Fibroblast of the conjunctiva (primary cell): Measurements from ENCODE around the gene ZNF653.
A peak's percentile ranks its signal among the peaks of the same experiment; 100 is the strongest.

Source experiments
- DNase-seq: peaks from one replicate; pipeline ENCODE4 v3.0.0-alpha.2; 2010; ENCODE audit warnings: low read depth

The ZNF653 gene, protein sequence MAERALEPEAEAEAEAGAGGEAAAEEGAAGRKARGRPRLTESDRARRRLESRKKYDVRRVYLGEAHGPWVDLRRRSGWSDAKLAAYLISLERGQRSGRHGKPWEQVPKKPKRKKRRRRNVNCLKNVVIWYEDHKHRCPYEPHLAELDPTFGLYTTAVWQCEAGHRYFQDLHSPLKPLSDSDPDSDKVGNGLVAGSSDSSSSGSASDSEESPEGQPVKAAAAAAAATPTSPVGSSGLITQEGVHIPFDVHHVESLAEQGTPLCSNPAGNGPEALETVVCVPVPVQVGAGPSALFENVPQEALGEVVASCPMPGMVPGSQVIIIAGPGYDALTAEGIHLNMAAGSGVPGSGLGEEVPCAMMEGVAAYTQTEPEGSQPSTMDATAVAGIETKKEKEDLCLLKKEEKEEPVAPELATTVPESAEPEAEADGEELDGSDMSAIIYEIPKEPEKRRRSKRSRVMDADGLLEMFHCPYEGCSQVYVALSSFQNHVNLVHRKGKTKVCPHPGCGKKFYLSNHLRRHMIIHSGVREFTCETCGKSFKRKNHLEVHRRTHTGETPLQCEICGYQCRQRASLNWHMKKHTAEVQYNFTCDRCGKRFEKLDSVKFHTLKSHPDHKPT

GRCh38 chr19:11505504-11506100 lies at the start of gene ZNF653:
TSS of gene ZNF653 (minus strand) at chr19:11505839. CDS start at chr19:11505786, 53 bp downstream.
- DNase-seq: peak; percentile 88

DNA sequence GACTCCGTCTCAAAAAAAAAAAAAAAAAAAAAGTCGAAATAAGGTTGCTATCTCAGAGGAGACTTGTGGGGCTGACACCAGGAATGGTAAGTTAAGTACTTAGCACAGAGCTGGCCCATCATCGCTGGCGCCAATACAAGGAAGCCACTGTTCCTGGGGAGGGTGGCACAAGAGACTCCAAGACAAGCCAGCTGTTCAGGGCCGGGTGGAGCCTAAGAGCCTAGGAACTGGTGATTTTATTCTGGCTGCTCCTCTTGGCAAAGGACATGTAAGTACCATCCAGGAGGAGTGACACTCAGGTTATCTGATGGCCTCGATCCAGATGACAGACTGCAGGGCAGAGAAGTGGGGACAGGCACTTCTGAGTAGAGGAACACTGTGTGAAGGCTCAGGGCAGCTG lies 49.6 kb upstream of the ZNF653 start:
- DNase-seq: no peak

- no peak for DNase-seq
These were observed 48.5 kb upstream of the ZNF653 start for GRCh38 chr19:11554160-11554559.

GRCh38 chr19:11552666-11553372 lies 47.2 kb upstream of the ZNF653 start:
- no peak for DNase-seq

GRCh38 chr19:11551603-11552235 lies 46.1 kb upstream of the ZNF653 start:
- no peak for DNase-seq

GRCh38 chr19:11550265-11550664 lies 44.6 kb upstream of the ZNF653 start:
- no peak for DNase-seq

- DNase-seq: no peak
These were observed 43.8 kb upstream of the ZNF653 start for GRCh38 chr19:11549386-11549953.

GRCh38 chr19:11547929-11548700 lies 42.5 kb upstream of the ZNF653 start:
- no peak for DNase-seq

DNA sequence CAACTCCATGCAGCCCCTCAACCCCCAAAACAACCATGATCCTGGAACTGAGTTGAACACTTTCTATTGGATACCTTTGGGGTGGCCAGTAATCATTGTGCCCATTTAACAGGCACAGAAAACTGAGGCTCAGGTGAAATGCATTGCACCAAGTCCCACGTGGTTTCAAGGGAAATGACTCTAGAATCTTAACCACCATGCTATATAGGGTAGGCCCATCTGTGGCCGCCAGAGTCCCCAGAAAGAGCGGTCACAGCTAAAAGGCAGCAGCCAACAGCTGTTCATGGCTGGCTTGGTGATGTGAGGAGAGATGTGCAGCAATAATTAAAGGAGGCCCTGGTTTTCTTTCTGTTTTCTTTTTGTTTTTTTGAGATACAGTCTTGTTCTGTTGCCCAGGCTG lies 35.6 kb upstream of the ZNF653 start:
- no peak for DNase-seq

DNA sequence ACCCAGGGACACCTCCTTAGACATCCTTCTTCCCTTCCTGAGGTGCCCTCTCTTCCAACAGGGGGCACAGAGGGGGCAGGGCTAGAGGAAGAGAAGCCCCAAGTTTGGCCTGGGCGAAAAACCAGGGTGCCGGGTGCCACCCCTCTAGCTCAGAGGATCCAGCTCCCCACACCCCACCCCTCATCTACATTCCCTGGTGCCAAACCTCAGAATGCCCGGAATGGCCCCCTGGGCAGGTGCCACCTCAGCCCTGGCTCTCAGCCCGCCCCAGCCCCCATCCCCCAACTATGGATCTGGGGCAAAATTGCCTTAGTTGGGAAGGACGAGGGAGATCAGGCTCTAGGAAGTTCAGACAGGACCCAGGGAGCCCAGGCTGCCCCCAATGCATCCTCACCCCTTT lies 35.0 kb upstream of the ZNF653 start:
- DNase-seq: no peak

DNA sequence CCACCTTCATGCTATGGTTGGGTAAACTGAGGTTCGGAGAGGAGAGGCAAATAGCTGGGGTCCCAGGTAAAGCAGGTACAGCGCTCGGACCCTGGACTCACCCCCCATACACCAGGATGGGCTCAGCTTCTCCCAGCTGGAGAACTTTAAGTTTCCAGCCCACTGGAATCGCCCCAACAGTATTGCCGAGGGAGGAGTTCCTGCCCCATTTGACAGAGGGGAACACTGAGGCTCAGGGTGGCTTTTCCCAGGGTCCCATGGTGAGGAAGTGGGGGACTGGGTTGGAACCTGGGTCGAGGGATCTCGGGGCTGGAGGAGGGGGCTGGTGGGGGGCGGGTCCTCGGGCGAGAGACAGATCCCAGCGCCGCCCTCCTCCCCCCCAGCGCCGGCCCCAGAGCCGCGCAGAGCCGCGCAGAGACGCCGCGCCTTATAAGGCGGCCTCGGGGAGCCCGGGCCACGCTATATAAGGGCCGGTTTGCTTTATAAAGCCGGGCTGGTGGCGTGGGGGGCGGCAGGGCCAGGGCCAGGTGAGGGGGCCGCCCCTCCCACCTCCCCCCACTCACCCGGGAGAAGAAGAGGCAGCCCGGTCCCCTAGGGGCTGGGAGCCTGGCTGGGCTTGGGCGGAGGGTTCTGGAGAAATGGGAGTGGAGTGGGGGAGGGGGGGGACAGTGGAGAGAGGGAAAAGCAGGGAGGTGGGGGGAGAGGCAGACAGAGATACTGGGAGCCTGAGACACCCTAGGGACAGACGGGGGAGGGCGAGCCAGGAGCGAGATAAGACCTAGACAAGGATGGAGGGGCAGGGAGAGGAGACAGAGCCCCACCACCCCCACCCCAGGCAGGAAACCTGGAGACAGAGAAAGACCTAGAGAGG lies 34.1 kb upstream of the ZNF653 start:
- no peak for DNase-seq

DNA sequence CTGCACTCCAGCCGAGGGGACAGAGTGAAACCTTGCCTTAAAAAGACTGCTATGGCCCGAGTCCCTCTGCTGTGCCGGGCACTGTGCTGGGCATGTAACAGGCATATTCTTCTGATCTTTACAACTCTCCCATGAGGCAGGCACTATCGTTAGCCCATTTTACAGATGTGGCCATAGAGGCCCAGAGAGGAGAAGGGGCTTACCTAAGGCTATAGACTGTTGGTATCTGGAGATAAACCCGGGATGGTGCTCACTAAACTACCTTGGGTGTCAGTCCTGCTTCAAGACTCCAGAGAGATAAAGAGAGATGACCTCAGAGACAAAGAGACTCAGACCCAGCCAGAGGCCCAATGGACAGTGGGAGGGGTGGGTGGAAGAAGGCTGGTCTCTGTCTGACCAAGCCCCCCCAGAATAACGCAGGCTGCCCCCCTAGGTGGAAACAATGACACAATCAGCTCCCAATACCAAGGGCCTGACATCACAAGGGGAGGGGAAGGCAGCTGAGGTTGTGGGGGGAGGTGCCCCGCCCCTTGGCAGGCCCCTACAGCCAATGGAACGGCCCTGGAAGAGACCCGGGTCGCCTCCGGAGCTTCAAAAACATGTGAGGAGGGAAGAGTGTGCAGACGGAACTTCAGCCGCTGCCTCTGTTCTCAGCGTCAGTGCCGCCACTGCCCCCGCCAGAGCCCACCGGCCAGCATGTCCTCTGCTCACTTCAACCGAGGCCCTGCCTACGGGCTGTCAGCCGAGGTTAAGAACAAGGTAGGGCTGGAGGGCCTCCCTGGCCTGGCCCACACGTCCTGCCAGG lies 32.8 kb upstream of the ZNF653 start, which contains the start of gene CNN1:
TSS of gene CNN1 (plus strand) at position 620 of the 805 bp plus-strand sequence. CDS start at position 697, 77 bp downstream.
- peak; percentile 37 for DNase-seq

- DNase-seq: peak; percentile 79
These were observed 30.4 kb upstream of the ZNF653 start for GRCh38 chr19:11535792-11536595.

DNA sequence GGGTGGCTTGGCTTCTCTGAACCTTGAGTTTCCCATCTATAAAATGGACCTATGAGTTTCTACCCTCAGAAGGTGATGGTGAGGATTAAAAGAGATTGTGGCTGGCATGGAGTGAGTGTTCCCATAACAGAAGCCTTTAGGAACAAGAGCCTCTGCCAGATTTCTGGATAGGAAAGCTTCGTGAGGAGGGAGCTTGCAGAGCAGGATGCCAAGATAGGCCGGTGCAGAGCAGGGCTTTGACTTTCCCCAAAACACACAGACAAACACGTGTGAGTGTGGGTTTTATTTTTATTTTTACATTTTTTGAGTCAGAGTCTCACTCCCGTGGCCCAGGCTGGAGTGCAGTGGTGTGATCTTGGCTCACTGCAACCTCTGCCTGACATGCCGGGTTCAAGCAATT lies 29.3 kb upstream of the ZNF653 start:
- no peak for DNase-seq

GRCh38 chr19:11534538-11534937 lies 28.9 kb upstream of the ZNF653 start:
- DNase-seq: no peak

GRCh38 chr19:11530432-11530831 lies 24.8 kb upstream of the ZNF653 start:
- DNase-seq: peak; percentile 77

- peak; percentile 97 for DNase-seq
These were observed 23.1 kb upstream of the ZNF653 start, which contains the start of gene ECSIT for GRCh38 chr19:11528551-11529341. TSS of gene ECSIT (minus strand) at chr19:11529134. CDS start at chr19:11519170, 9,964 bp downstream.
